SH-SY5Y (cell line): ENCODE results near the gene FUOM.

ENCODE experiments used
- GATA2 ChIP-seq: IDR thresholded peaks from 2 replicates; pipeline ENCODE4 v1.6.1; 2011; ENCODE audit warnings: mild to moderate bottlenecking, low read depth, low read length
- GATA3 ChIP-seq: IDR thresholded peaks from 2 replicates; pipeline ENCODE4 v1.6.1; 2011; ENCODE audit warnings: low read depth, mild to moderate bottlenecking, low read length, moderate library complexity

DNA sequence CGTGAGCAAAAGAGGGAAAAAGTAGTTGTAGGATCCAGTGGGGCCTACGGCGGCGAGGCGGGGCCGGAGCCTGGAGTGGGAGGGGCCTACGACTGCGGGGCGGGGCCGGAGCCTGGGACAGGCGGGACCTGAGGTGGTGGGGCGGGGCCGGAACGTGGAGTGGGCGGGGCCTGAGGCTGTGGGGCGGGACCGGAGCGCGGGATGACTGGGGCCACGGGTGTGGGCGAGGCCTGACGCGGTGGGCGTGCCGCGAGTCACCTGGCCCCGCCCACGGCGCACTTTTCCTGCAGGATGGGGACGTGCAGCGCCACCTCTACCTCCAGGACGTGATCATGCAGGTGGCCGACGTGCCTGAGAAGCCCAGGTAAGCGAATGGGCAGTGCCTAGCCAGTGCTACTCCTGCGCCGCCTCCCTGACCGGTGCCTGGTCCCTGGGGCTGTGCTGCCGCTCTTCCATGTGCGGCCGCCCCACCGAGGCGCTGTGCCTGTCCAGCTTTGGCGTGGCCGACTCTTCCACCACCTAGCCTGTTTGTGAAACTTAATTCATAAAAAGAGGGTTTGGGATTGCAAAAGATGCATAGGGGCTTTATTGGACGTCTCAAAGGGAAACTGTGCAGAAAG lies 48.6 kb downstream of the FUOM start:
- TF ChIP-seq GATA3 = no peak
- no peak for TF ChIP-seq GATA2
